ENCODE results near the gene CHRNA1. TPM values are rescaled to one million over a fixed set of nuclear protein-coding genes. Genes with fewer than 3 reads are reported as not detected.
"Not testable (repeated sequence)": the region's sequence is repeated elsewhere in the genome, so short reads cannot be mapped to it uniquely, and the experiment has no call there.

Gene CHRNA1
- polyA plus RNA-seq, 2 donors, result 0.05 TPM; not detected in 1

GRCh38 chr2:174709416-174710004 lies 54.8 kb downstream of the CHRNA1 start:
- 96 to 98% methylated on average over 25 to 32 of the region's 32 CpGs for WGBS, 2 donors

GRCh38 chr2:174708713-174709112 lies 55.6 kb downstream of the CHRNA1 start:
- 71 to 81% methylated on average over 9 of the region's 9 CpGs for WGBS, 2 donors
- no peak overlapping the region for H3K4me3 ChIP-seq (ENCODE audit: low read depth in 1 of 2, low read length in 2 of 2)
- H3K36me3 ChIP-seq (ENCODE audit: control insufficient read depth in 2 of 2, insufficient read depth in 2 of 2, low read length in 1 of 2), result no peaks in the 10 kb centered on the region
- no peaks in the 10 kb centered on the region for H3K27me3 ChIP-seq (ENCODE audit: control insufficient read depth in 1 of 2, insufficient read depth in 2 of 2, low read length in 2 of 2)
- no peaks in the 10 kb centered on the region for H3K9me3 ChIP-seq (ENCODE audit: control insufficient read depth in 2 of 2, insufficient read depth in 1 of 2, low read depth in 1 of 2, low read length in 1 of 2)
- H3K27ac ChIP-seq (ENCODE audit: low read depth in 2 of 2, low read length in 1 of 2), result no peak overlapping the region
- no peaks in the 10 kb centered on the region for H3K4me1 ChIP-seq (ENCODE audit: control insufficient read depth in 2 of 2, insufficient read depth in 2 of 2, low read length in 1 of 2)

More at GRCh38 chr2:174709416-174710004, 54.8 kb downstream of the CHRNA1 start:
- not testable (repeated sequence) for H3K4me1 ChIP-seq (ENCODE audit: control insufficient read depth in 2 of 2, insufficient read depth in 2 of 2, low read length in 1 of 2); H3K36me3 ChIP-seq (ENCODE audit: control insufficient read depth in 2 of 2, insufficient read depth in 2 of 2, low read length in 1 of 2); H3K9me3 ChIP-seq (ENCODE audit: control insufficient read depth in 2 of 2, insufficient read depth in 1 of 2, low read depth in 1 of 2, low read length in 1 of 2); H3K4me3 ChIP-seq (ENCODE audit: low read depth in 1 of 2, low read length in 2 of 2); H3K27ac ChIP-seq (ENCODE audit: low read depth in 2 of 2, low read length in 1 of 2); H3K27me3 ChIP-seq (ENCODE audit: control insufficient read depth in 1 of 2, insufficient read depth in 2 of 2, low read length in 2 of 2)

DNA sequence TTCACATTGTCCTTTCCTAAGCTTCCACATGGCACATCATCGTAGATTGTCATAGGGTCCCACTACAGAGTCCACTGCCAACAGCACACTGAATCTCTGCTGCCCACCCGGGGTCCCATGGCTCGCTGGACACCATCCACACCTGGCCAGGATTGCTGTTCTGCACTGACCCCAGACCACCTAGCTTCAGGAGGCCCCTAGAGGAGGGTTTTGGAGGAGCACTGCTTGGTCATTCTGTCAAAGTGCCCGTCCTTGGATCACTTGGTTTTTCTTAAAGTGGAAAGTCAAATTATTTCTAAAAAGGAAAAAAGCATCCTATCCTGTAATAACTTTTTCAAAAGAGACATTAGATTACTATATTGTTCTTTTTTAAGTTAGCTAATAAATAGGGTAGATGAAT lies 59.0 kb downstream of the CHRNA1 start:
- no peak overlapping the region for H3K4me3 ChIP-seq (ENCODE audit: low read depth in 1 of 2, low read length in 2 of 2)
- no peaks in the 10 kb centered on the region for H3K4me1 ChIP-seq (ENCODE audit: control insufficient read depth in 2 of 2, insufficient read depth in 2 of 2, low read length in 1 of 2)
- no peaks in the 10 kb centered on the region for H3K36me3 ChIP-seq (ENCODE audit: control insufficient read depth in 2 of 2, insufficient read depth in 2 of 2, low read length in 1 of 2)
- H3K9me3 ChIP-seq (ENCODE audit: control insufficient read depth in 2 of 2, insufficient read depth in 1 of 2, low read depth in 1 of 2, low read length in 1 of 2), result no peaks in the 10 kb centered on the region
- 63 to 81% methylated on average over 4 of the region's 4 CpGs for WGBS, 2 donors
- no peaks in the 10 kb centered on the region for H3K27me3 ChIP-seq (ENCODE audit: control insufficient read depth in 1 of 2, insufficient read depth in 2 of 2, low read length in 2 of 2)
- H3K27ac ChIP-seq (ENCODE audit: low read depth in 2 of 2, low read length in 1 of 2), result no peak overlapping the region

DNA sequence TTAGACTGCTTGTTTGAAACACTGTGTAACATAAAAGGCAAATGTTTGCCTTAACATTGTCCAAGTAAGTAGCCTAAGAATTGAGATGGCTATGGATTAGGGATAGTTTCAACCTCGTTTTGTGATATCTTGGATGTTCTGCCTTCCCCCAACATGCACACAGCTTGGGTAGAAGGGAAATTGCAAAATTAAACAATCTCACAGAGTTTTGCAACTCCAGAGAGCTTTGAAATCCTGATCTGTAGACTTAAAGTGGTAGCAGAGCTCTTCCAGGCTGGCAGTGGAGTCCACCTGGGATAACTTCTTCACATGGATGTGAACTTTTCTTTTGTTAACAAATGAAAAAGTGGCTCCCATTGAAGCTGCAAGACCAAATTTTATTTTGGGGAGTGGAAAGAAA lies 59.6 kb downstream of the CHRNA1 start:
- H3K9me3 ChIP-seq (ENCODE audit: control insufficient read depth in 2 of 2, insufficient read depth in 1 of 2, low read depth in 1 of 2, low read length in 1 of 2), result no peaks in the 10 kb centered on the region
- no peaks in the 10 kb centered on the region for H3K4me1 ChIP-seq (ENCODE audit: control insufficient read depth in 2 of 2, insufficient read depth in 2 of 2, low read length in 1 of 2)
- no peak overlapping the region for H3K4me3 ChIP-seq (ENCODE audit: low read depth in 1 of 2, low read length in 2 of 2)
- H3K27me3 ChIP-seq (ENCODE audit: control insufficient read depth in 1 of 2, insufficient read depth in 2 of 2, low read length in 2 of 2), result no peaks in the 10 kb centered on the region
- H3K27ac ChIP-seq (ENCODE audit: low read depth in 2 of 2, low read length in 1 of 2), result no peak overlapping the region
- H3K36me3 ChIP-seq (ENCODE audit: control insufficient read depth in 2 of 2, insufficient read depth in 2 of 2, low read length in 1 of 2), result no peaks in the 10 kb centered on the region
- 27 to 34% methylated on average over 1 of the region's 1 CpG for WGBS, 2 donors

DNA sequence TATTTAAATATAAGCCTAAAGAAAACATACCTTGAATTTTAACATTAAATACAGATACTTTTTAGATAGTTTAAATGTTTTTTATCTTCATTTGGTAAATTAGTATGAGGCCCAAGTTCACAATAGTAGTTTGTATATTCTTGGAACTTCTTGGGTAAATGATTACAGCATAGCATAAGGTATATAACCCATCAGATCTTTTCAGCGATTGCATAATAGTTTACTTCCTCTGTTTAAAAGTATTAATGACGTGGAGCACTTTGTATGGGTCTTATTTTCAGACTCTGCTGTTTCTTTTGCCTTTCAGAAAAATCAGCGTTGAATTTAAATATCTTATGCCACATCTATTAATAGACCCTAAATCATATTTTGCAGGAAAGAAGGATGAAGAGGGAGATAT lies 60.2 kb downstream of the CHRNA1 start:
- Histone ChIP-seq H3K27me3 (ENCODE audit: control insufficient read depth in 1 of 2, insufficient read depth in 2 of 2, low read length in 2 of 2) (no peaks in the 10 kb centered on the region), H3K27ac (ENCODE audit: low read depth in 2 of 2, low read length in 1 of 2) (no peak overlapping the region), H3K4me1 (ENCODE audit: control insufficient read depth in 2 of 2, insufficient read depth in 2 of 2, low read length in 1 of 2) (no peaks in the 10 kb centered on the region), H3K36me3 (ENCODE audit: control insufficient read depth in 2 of 2, insufficient read depth in 2 of 2, low read length in 1 of 2) (no peaks in the 10 kb centered on the region), H3K9me3 (ENCODE audit: control insufficient read depth in 2 of 2, insufficient read depth in 1 of 2, low read depth in 1 of 2, low read length in 1 of 2) (no peaks in the 10 kb centered on the region), H3K4me3 (ENCODE audit: low read depth in 1 of 2, low read length in 2 of 2) (no peak overlapping the region)
- WGBS, 2 donors, result 67 to 68% methylated on average over 3 of the region's 3 CpGs

DNA sequence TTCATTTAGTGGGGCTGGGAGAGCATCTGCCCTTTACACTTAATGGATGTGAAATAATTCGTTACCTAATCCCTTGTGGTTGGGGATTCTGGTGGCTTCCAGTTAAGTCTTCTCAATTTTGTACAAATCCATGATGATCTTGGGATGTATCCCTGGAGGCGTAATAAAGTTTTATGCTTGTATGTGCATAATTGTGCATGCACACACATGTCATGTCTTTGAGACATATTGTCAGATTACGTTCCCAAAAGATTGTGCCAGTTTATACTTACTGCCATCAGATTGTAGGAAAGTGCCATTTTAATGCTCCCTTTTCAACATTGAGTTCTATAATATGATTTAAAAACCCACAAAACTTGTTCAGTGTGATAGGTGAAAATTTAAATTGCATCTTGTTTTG lies 60.8 kb downstream of the CHRNA1 start:
- no peak overlapping the region for H3K4me3 ChIP-seq (ENCODE audit: low read depth in 1 of 2, low read length in 2 of 2)
- H3K27me3 ChIP-seq (ENCODE audit: control insufficient read depth in 1 of 2, insufficient read depth in 2 of 2, low read length in 2 of 2), result no peaks in the 10 kb centered on the region
- no peaks in the 10 kb centered on the region for H3K4me1 ChIP-seq (ENCODE audit: control insufficient read depth in 2 of 2, insufficient read depth in 2 of 2, low read length in 1 of 2)
- H3K9me3 ChIP-seq (ENCODE audit: control insufficient read depth in 2 of 2, insufficient read depth in 1 of 2, low read depth in 1 of 2, low read length in 1 of 2), result no peaks in the 10 kb centered on the region
- H3K36me3 ChIP-seq (ENCODE audit: control insufficient read depth in 2 of 2, insufficient read depth in 2 of 2, low read length in 1 of 2), result no peaks in the 10 kb centered on the region
- WGBS, 2 donors, result 48 to 54% methylated on average over 3 of the region's 3 CpGs
- H3K27ac ChIP-seq (ENCODE audit: low read depth in 2 of 2, low read length in 1 of 2), result no peak overlapping the region

DNA sequence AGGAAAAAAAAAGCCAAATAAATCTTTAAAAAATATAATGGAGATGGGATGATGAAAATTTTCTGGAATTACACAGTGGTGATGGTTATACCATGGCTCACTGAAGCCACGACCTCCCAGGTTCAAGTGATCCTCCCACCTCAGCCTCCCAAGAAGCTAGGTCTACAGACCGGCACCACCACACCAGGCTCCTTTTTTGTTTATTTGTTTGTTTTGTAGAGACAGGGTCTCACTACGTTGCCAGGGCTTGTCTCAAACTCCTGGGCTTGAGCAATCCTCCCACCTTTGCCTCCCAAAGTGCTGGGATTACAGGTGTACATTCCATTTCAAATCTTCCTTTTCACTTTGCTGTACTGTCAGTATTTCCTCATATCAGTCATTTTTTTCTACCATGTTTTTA lies 61.7 kb downstream of the CHRNA1 start:
- 60% methylated on average over 3 of the region's 3 CpGs for WGBS, 2 donors
- Histone ChIP-seq H3K27me3 (ENCODE audit: control insufficient read depth in 1 of 2, insufficient read depth in 2 of 2, low read length in 2 of 2) (no peaks in the 10 kb centered on the region), H3K9me3 (ENCODE audit: control insufficient read depth in 2 of 2, insufficient read depth in 1 of 2, low read depth in 1 of 2, low read length in 1 of 2) (no peaks in the 10 kb centered on the region)

DNA sequence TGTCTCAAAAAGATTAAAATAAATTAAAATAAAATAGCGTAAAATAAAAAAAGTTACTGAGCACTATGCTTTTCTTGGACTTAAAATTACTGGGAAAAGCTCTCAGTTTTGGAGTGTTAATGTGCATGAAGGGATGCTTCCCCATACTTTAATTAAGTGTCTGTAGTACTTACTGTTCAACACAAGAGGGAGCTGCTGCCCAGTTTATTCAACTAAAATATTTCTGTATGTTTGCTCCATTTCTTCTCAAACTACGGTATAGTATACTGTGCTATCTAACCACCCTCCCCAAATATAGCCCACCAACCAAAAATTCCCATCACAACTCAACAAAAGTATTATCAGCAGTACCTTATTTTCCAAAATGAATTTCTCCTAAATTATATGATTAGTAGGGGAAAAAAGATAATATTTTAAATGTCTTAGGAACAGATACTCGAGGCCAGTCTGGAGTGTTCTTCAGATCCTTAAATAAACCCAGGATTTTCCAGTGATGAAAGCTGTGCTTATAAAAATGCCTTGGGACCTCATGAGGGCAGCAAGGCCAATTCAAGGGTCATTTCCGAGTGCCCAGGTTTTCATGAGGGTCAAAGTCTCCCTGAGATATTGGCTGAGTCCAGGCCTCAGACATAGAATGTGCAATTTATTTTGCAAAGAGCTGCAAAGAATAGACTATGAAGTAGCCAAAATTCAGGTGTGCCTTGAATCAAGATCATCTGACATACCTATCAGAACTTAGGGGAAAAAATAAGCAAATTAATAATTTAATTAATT lies 64.1 kb downstream of the CHRNA1 start:
- Histone ChIP-seq H3K9me3 (ENCODE audit: control insufficient read depth in 2 of 2, insufficient read depth in 1 of 2, low read depth in 1 of 2, low read length in 1 of 2) (no peaks in the 10 kb centered on the region), H3K4me1 (ENCODE audit: control insufficient read depth in 2 of 2, insufficient read depth in 2 of 2, low read length in 1 of 2) (no peaks in the 10 kb centered on the region), H3K27me3 (ENCODE audit: control insufficient read depth in 1 of 2, insufficient read depth in 2 of 2, low read length in 2 of 2) (no peaks in the 10 kb centered on the region), H3K36me3 (ENCODE audit: control insufficient read depth in 2 of 2, insufficient read depth in 2 of 2, low read length in 1 of 2) (no peaks in the 10 kb centered on the region), H3K27ac (ENCODE audit: low read depth in 2 of 2, low read length in 1 of 2) (no peak overlapping the region), H3K4me3 (ENCODE audit: low read depth in 1 of 2, low read length in 2 of 2) (no peak overlapping the region)
- WGBS, 2 donors, result 28 to 39% methylated on average over 4 of the region's 4 CpGs

More for the DNA sequence above, 61.7 kb downstream of the CHRNA1 start:
- no peaks in the 10 kb centered on the region for H3K4me1 ChIP-seq (ENCODE audit: control insufficient read depth in 2 of 2, insufficient read depth in 2 of 2, low read length in 1 of 2)
- no peak overlapping the region for H3K27ac ChIP-seq (ENCODE audit: low read depth in 2 of 2, low read length in 1 of 2)
- no peaks in the 10 kb centered on the region for H3K36me3 ChIP-seq (ENCODE audit: control insufficient read depth in 2 of 2, insufficient read depth in 2 of 2, low read length in 1 of 2)
- no peak overlapping the region for H3K4me3 ChIP-seq (ENCODE audit: low read depth in 1 of 2, low read length in 2 of 2)

All from esophagus (tissue), 2 donors.